GM12878 (cell line): ENCODE measurements around the gene FLAD1. TPM values are rescaled to one million over a fixed set of nuclear protein-coding genes. Genes with fewer than 3 reads are reported as not detected.
A peak's percentile ranks its signal among the peaks of the same experiment; 100 is the strongest.
"Not testable (repeated sequence)": the region's sequence is repeated elsewhere in the genome, so short reads cannot be mapped to it uniquely, and the experiment has no call there.

Source experiments
- ATAC-seq: fragments of 200-7000 bp; cut with Tn5 transposase; 3 replicates; pipeline ENCODE4 v1.9.1; 2020; ENCODE audit warnings: mild to moderate bottlenecking, moderate library complexity
- BruUV-seq: library from RNA; stranded (reverse); fragments of 400-500 nt; replicated peaks from 2 replicates; lab custom pipeline; 2021; lab: Mats Ljungman, UMichigan
- CTCF ChIA-PET: fragments of 300-600 bp; sonication (Branson Sonifier 250); formaldehyde crosslinking; extraction: SDS; loops from one replicate; lab custom pipeline; 2021; ENCODE audit warnings: inconsistent platforms; lab: Yijun Ruan, JAX
- POLR2A ChIA-PET: fragments of 350-600 bp; formaldehyde crosslinking; extraction: SDS; loops from one replicate; lab custom pipeline; 2021; ENCODE audit warnings: inconsistent platforms; lab: Charles Lee
- RAD21 ChIA-PET: fragments of 300-600 bp; sonication (Branson Sonifier 250); formaldehyde crosslinking; loops from one replicate; lab custom pipeline; 2023; ENCODE audit warnings: antibody characterized with exemption; ENCODE audit not compliant: unreplicated experiment; lab: Charles Lee
- SMC1A ChIA-PET: fragments of 300-600 bp; sonication (Branson Sonifier 250); formaldehyde crosslinking; loops from one replicate; lab custom pipeline; 2023; ENCODE audit not compliant: unreplicated experiment, uncharacterized antibody; lab: Charles Lee
- DNase-seq: peaks from one replicate; pipeline ENCODE4 v3.0.0-alpha.2; 2011; ENCODE audit warnings: low read depth, low spot score
- FAIRE-seq: peaks from 3 replicates; lab custom pipeline; 2011; peaks lifted over from hg19 to GRCh38; lab: Jason Lieb, UNC
- H2AFZ ChIP-seq: 2 replicates; pipeline ENCODE4 v1.6.0; 2011; ENCODE audit warnings: low read depth, low read length, control low read depth; ENCODE audit not compliant: control insufficient read depth
- H3K27ac ChIP-seq: 2 replicates; pipeline ENCODE4 v1.5.1; 2011; ENCODE audit warnings: control low read depth; ENCODE audit not compliant: control insufficient read depth, insufficient read depth
- H3K27me3 ChIP-seq, 2 experiments: replicated peaks in 1 of 2; 2 replicates each; pipeline versions ENCODE4 v1.6.0 to v1.6.1; 2011; ENCODE audit warnings: low read length in 1 of 2; ENCODE audit not compliant: control insufficient read depth in 2 of 2, insufficient read depth in 2 of 2
- H3K36me3 ChIP-seq, 2 experiments: 2 replicates each; pipeline ENCODE4 v1.5.1; 2011; ENCODE audit warnings: low read length in 1 of 2; ENCODE audit not compliant: control insufficient read depth in 2 of 2, insufficient read depth in 2 of 2
- H3K4me1 ChIP-seq: 2 replicates; pipeline ENCODE4 v1.6.1; 2011; ENCODE audit warnings: mild to moderate bottlenecking, low read length, moderate library complexity, mixed read lengths; ENCODE audit not compliant: control insufficient read depth, insufficient read depth
- H3K4me2 ChIP-seq: 2 replicates; pipeline ENCODE4 v1.6.0; 2011; ENCODE audit warnings: control low read depth; ENCODE audit not compliant: control insufficient read depth, insufficient read depth
- H3K4me3 ChIP-seq: fragments of 200-600 bp; sonication (generic); 2 replicates; pipeline ENCODE4 v1.5.1; 2016
- H3K79me2 ChIP-seq: 2 replicates; pipeline ENCODE4 v1.6.0; 2011; ENCODE audit warnings: low read length; ENCODE audit not compliant: control insufficient read depth, insufficient read depth
- H3K9ac ChIP-seq: 2 replicates; pipeline ENCODE4 v1.8.0; 2011; ENCODE audit warnings: low read length, control low read depth, mixed read lengths; ENCODE audit not compliant: control insufficient read depth, insufficient read depth
- H3K9me3 ChIP-seq: replicated peaks from 3 replicates; pipeline ENCODE4 v1.5.1; 2011; ENCODE audit warnings: mild to moderate bottlenecking, low read length; ENCODE audit not compliant: control insufficient read depth, insufficient read depth
- H4K20me1 ChIP-seq: 2 replicates; pipeline ENCODE4 v1.6.0; 2011; ENCODE audit not compliant: control insufficient read depth, insufficient read depth
- TBL1XR1 ChIP-seq: IDR thresholded peaks from 2 replicates; pipeline ENCODE4 v1.6.1; 2012; ENCODE audit warnings: low read depth, low read length, improper control_type of control experiment
- WGBS: methylation state at CpG from one replicate; pipeline ENCODE4 v1.1.6; 2016; ENCODE audit warnings: low lambda C conversion rate; ENCODE audit not compliant: insufficient replicate concordance, insufficient coverage; ENCODE audit errors: missing lambda C conversion rate; 5-methylcytosine and 5-hydroxymethylcytosine counted together
- in situ Hi-C: fragments of 300-500 bp; cut with MboI; formaldehyde crosslinking; loops from 9 replicates; pipeline ENCODE4 v1.14.3; 2018; ENCODE audit warnings: mixed read lengths
- intact Hi-C: fragments of 100-400 bp; cut with micrococcal nuclease; formaldehyde crosslinking; loops from one replicate; pipeline ENCODE4 v1.14.2; 2022; ENCODE audit not compliant: unreplicated experiment
- polyA plus RNA-seq, 11 experiments: library from polyadenylated mRNA; depleted of rRNA in 4 of 11; unstranded in 6 of 11; stranded (reverse) in 5 of 11; fragments of >200 nt; fragmentation: Nextera tagmentation in 4 of 11; fragmentation: Illumina TruSeq in 1 of 11; extraction: Ambion mirVana in 4 of 11; extraction: Trizol in 1 of 11; gene quantifications; 1 replicate in 1 of 11; 2 replicates in 10 of 11; pipeline versions ENCODE4 v1.2.1 to v1.2.3, GENCODE V29; 2011 to 2016; ENCODE audit warnings: inconsistent platforms in 2 of 11, missing spikeins in 2 of 11, low read depth in 1 of 11
- total RNA-seq, 4 experiments: library from RNA; depleted of rRNA in 3 of 4; stranded (reverse); fragments of >200 nt in 3 of 4; fragmentation: Illumina TruSeq in 1 of 4; extraction: Trizol in 1 of 4; gene quantifications; 2 replicates each; pipeline versions ENCODE4 v1.2.1 to v1.2.3, GENCODE V29; 2013 to 2021
- TF ChIP-seq, protein P1 (sequence below), 3 experiments: IDR thresholded peaks in 2 of 3; conservative IDR thresholded peaks in 1 of 3; 2 replicates each; pipeline ENCODE4 v1.5.1; 2011; ENCODE audit warnings: low read depth in 3 of 3, low read length in 3 of 3, mild to moderate bottlenecking in 3 of 3, control low read depth in 2 of 3, moderate library complexity in 2 of 3, inconsistent platforms in 1 of 3, mixed read lengths in 1 of 3; ENCODE audit not compliant: control insufficient read depth in 2 of 3, insufficient read depth in 1 of 3; ENCODE audit errors: extremely low read depth in 1 of 3
- TF ChIP-seq, protein P2 (sequence below): fragments of 450-650 bp; formaldehyde crosslinking; IDR thresholded peaks from 2 replicates; pipeline ENCODE4 v1.5.0; 2022; ENCODE audit warnings: mild to moderate bottlenecking, missing genetic modification characterization

The FLAD1 gene
- total and polyA plus RNA-seq, 10 of the 15 experiments (the other 5 are each of a cell fraction or from before 2014, with no cell fraction given): 22.9 to 93.4 (median 56.6) TPM

- intact Hi-C loops: loop anchor here (2.0 kb wide), 2 partner anchors 15 to 33 kb away; no protein-coding TSS in a partner anchor
- peak overlapping the region; percentile 83 for H3K4me2 ChIP-seq
- H3K27ac ChIP-seq: peak overlapping the region; percentile 52
- H4K20me1 ChIP-seq: no peaks in the 10 kb centered on the region
- CTCF ChIA-PET: interaction anchor here (0.6 to 20.6 kb wide), 16 partner anchors 9 to 962 kb away, joined by 3 to 226 read pairs (median 5); partner anchors contain the start of genes CKS1B, LENEP, PBXIP1 and PMVK
- no peaks in the 10 kb centered on the region for H3K9me3 ChIP-seq
- in situ Hi-C loops: no loop called here
- TF ChIP-seq, protein P1, sequence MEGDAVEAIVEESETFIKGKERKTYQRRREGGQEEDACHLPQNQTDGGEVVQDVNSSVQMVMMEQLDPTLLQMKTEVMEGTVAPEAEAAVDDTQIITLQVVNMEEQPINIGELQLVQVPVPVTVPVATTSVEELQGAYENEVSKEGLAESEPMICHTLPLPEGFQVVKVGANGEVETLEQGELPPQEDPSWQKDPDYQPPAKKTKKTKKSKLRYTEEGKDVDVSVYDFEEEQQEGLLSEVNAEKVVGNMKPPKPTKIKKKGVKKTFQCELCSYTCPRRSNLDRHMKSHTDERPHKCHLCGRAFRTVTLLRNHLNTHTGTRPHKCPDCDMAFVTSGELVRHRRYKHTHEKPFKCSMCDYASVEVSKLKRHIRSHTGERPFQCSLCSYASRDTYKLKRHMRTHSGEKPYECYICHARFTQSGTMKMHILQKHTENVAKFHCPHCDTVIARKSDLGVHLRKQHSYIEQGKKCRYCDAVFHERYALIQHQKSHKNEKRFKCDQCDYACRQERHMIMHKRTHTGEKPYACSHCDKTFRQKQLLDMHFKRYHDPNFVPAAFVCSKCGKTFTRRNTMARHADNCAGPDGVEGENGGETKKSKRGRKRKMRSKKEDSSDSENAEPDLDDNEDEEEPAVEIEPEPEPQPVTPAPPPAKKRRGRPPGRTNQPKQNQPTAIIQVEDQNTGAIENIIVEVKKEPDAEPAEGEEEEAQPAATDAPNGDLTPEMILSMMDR (IDR thresholded peaks at IDR 0.05 in 2 of 3, conservative IDR thresholded peaks at IDR 0.05 in 1 of 3; ENCODE audit: control insufficient read depth in 2 of 3, extremely low read depth in 1 of 3, insufficient read depth in 1 of 3, low read depth in 3 of 3, low read length in 3 of 3): peak in 1 of 3 experiments; percentile 11; a peak in 1 of 6 replicates
- no peak for TF ChIP-seq TBL1XR1
- TF ChIP-seq, protein P2, sequence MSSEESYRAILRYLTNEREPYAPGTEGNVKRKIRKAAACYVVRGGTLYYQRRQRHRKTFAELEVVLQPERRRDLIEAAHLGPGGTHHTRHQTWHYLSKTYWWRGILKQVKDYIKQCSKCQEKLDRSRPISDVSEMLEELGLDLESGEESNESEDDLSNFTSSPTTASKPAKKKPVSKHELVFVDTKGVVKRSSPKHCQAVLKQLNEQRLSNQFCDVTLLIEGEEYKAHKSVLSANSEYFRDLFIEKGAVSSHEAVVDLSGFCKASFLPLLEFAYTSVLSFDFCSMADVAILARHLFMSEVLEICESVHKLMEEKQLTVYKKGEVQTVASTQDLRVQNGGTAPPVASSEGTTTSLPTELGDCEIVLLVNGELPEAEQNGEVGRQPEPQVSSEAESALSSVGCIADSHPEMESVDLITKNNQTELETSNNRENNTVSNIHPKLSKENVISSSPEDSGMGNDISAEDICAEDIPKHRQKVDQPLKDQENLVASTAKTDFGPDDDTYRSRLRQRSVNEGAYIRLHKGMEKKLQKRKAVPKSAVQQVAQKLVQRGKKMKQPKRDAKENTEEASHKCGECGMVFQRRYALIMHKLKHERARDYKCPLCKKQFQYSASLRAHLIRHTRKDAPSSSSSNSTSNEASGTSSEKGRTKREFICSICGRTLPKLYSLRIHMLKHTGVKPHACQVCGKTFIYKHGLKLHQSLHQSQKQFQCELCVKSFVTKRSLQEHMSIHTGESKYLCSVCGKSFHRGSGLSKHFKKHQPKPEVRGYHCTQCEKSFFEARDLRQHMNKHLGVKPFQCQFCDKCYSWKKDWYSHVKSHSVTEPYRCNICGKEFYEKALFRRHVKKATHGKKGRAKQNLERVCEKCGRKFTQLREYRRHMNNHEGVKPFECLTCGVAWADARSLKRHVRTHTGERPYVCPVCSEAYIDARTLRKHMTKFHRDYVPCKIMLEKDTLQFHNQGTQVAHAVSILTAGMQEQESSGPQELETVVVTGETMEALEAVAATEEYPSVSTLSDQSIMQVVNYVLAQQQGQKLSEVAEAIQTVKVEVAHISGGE (CRISPR knock-in tag): no peak
- peak overlapping the region; percentile 91 for H3K9ac ChIP-seq
- H2AFZ ChIP-seq: no peak overlapping the region
- RAD21 ChIA-PET: interaction anchor here (0.7 to 3.0 kb wide), 13 partner anchors 10 to 118 kb away, joined by 3 to 24 read pairs (median 4); partner anchors contain the start of genes LENEP, PBXIP1 and SHC1
- H3K27me3 ChIP-seq: no peaks in the 10 kb centered on the region
- WGBS: 2% methylated on average over 17 of the region's 17 CpGs
- H3K79me2 ChIP-seq: peaks cover 22% of the 10 kb centered on the region
- H3K4me3 ChIP-seq: peak overlapping the region; percentile 96
- peaks cover 6% of the 10 kb centered on the region for H3K4me1 ChIP-seq
- POLR2A ChIA-PET: interaction anchor here (0.7 to 3.0 kb wide), 17 partner anchors 9 to 49 kb away, joined by 3 to 17 read pairs (median 6); partner anchors contain the start of genes CKS1B, DCST1, DCST2 and LENEP
- BruUV-seq: no TSS peak
- no peak for DNase-seq
- FAIRE-seq: no peak
- ATAC-seq: no peak
- peaks cover 12 to 20% of the 10 kb centered on the region in 2 experiments for H3K36me3 ChIP-seq
- SMC1A ChIA-PET: interaction anchor here (0.6 to 6.5 kb wide), 17 partner anchors 10 to 804 kb away, joined by 3 to 69 read pairs (median 4); partner anchors contain the start of genes CKS1B, LENEP, PBXIP1 and PYGO2
These were observed 777 bp downstream of the FLAD1 start for GRCh38 chr1:154983776-154984466.

- H4K20me1 ChIP-seq, H3K27me3 ChIP-seq, ATAC-seq, H3K9ac ChIP-seq, BruUV-seq, in situ Hi-C loops, H2AFZ ChIP-seq, H3K9me3 ChIP-seq, FAIRE-seq, H3K4me2 ChIP-seq, intact Hi-C loops, H3K27ac ChIP-seq, H3K4me3 ChIP-seq, DNase-seq, H3K4me1 ChIP-seq: not testable (repeated sequence)
- WGBS: 98% methylated on average over 3 of the region's 4 CpGs
- peaks cover 15 to 17% of the 10 kb centered on the region in 2 experiments; a peak in 3 of 4 replicates for H3K36me3 ChIP-seq
- ChIA-PET CTCF (interaction anchor here (0.5 to 20.6 kb wide), 3 partner anchors 11 to 111 kb away, joined by 3 to 226 read pairs (median 13); partner anchors contain the start of genes LENEP and ZBTB7B), RAD21 (interaction anchor here (1.7 kb wide), 1 partner anchor 31 kb away, joined by 5 read pairs; no protein-coding TSS in a partner anchor), POLR2A (interaction anchor here (0.6 kb wide), 1 partner anchor 9 kb away, joined by 3 read pairs; no protein-coding TSS in a partner anchor), SMC1A (interaction anchor here (6.5 kb wide), 1 partner anchor 10 kb away, joined by 69 read pairs; the partner anchor contains the start of gene LENEP)
- peaks cover 22% of the 10 kb centered on the region for H3K79me2 ChIP-seq
These were observed 3.6 kb downstream of the FLAD1 start for GRCh38 chr1:154986736-154987135.
